NB4 (cell line): ENCODE results near the gene CCDC24.

Experiments used
- MAX ChIP-seq: IDR thresholded peaks from 2 replicates; pipeline ENCODE4 v1.6.1; 2011; ENCODE audit warnings: low read depth, low read length
- MYC ChIP-seq: IDR thresholded peaks from 2 replicates; pipeline ENCODE4 v1.6.1; 2011; ENCODE audit warnings: low read depth, low read length
- POLR2A ChIP-seq: IDR thresholded peaks from 2 replicates; pipeline ENCODE4 v1.6.1; 2011; ENCODE audit warnings: mild to moderate bottlenecking; ENCODE audit not compliant: insufficient read length; ENCODE audit errors: extremely low read depth
- TF ChIP-seq, protein P1 (sequence below): IDR thresholded peaks from one replicate; pipeline ENCODE4 v1.5.1; 2012; ENCODE audit warnings: low read depth, low read length

GRCh38 chr1:44020464-44020863 is 29.1 kb downstream of the CCDC24 start:
- TF ChIP-seq MYC (no peak), POLR2A (no peak), MAX (no peak)
- TF ChIP-seq, protein P1, sequence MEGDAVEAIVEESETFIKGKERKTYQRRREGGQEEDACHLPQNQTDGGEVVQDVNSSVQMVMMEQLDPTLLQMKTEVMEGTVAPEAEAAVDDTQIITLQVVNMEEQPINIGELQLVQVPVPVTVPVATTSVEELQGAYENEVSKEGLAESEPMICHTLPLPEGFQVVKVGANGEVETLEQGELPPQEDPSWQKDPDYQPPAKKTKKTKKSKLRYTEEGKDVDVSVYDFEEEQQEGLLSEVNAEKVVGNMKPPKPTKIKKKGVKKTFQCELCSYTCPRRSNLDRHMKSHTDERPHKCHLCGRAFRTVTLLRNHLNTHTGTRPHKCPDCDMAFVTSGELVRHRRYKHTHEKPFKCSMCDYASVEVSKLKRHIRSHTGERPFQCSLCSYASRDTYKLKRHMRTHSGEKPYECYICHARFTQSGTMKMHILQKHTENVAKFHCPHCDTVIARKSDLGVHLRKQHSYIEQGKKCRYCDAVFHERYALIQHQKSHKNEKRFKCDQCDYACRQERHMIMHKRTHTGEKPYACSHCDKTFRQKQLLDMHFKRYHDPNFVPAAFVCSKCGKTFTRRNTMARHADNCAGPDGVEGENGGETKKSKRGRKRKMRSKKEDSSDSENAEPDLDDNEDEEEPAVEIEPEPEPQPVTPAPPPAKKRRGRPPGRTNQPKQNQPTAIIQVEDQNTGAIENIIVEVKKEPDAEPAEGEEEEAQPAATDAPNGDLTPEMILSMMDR: no peak
